Duodenal mucosa (tissue), 2 donors: ENCODE measurements around the gene PRR16.
"Not testable (repeated sequence)": the region's sequence is repeated elsewhere in the genome, so short reads cannot be mapped to it uniquely, and the experiment has no call there.

Experiments used
- H3K27ac ChIP-seq: one replicate; pipeline ENCODE4 v1.7.0; 2013; ENCODE audit warnings: low read depth, low read length
- H3K27me3 ChIP-seq, 2 donors: one replicate each; pipeline ENCODE4 v1.7.0; 2013; ENCODE audit warnings: low read length in 2 of 2, control low read depth in 1 of 2; ENCODE audit not compliant: insufficient read depth in 2 of 2, control insufficient read depth in 1 of 2
- H3K36me3 ChIP-seq, 2 donors: one replicate each; pipeline ENCODE4 v1.7.0; 2013; ENCODE audit warnings: low read length in 2 of 2, control low read depth in 1 of 2; ENCODE audit not compliant: insufficient read depth in 2 of 2, control insufficient read depth in 1 of 2
- H3K4me1 ChIP-seq, 2 donors: one replicate each; pipeline ENCODE4 v1.7.0; 2013; ENCODE audit warnings: low read length in 2 of 2, control low read depth in 1 of 2; ENCODE audit not compliant: insufficient read depth in 2 of 2, control insufficient read depth in 1 of 2
- H3K4me3 ChIP-seq, 2 donors: one replicate each; pipeline ENCODE4 v1.7.0; 2013; ENCODE audit warnings: low read length in 2 of 2, low read depth in 1 of 2
- H3K9ac ChIP-seq, 2 donors: one replicate each; pipeline ENCODE4 v1.7.0; 2013; ENCODE audit warnings: low read length in 2 of 2, low read depth in 1 of 2
- H3K9me3 ChIP-seq, 2 donors: one replicate each; pipeline ENCODE4 v1.7.0; 2013; ENCODE audit warnings: low read length in 2 of 2, control low read depth in 1 of 2; ENCODE audit not compliant: control insufficient read depth in 1 of 2

PRR16 gene

DNA sequence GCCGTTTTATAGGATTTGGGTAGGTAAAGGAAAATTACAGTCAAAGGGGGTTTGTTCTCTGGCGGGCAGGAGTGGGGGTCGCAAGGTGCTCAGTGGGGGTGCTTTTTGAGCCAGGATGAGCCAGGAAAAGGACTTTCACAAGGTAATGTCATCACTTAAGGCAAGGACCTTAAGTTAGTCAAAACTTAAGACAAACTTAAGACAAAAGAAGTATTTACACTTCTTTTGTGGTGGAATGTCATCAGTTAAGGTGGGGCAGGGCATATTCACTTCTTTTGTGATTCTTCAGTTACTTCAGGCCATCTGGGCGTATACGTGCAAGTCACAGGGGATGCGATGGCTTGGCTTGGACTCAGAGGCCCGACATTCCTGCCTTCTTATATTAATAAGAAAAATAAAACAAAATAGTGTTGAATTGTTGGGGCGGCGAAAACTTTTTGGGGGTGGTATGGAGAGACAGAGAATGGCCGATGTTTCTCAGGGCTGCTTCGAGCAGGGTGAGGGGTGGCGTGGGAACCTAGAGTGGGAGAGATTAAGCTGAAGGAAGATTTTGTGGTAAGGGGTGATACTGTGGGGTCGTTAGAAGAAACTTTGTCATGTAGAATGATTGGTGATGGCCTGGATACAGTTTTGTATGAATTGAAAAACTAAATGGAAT is 233.7 kb downstream of the PRR16 start:
- not testable (repeated sequence) for H3K36me3 ChIP-seq, H3K27ac ChIP-seq, H3K4me1 ChIP-seq, H3K9ac ChIP-seq, H3K27me3 ChIP-seq, H3K9me3 ChIP-seq, H3K4me3 ChIP-seq

DNA sequence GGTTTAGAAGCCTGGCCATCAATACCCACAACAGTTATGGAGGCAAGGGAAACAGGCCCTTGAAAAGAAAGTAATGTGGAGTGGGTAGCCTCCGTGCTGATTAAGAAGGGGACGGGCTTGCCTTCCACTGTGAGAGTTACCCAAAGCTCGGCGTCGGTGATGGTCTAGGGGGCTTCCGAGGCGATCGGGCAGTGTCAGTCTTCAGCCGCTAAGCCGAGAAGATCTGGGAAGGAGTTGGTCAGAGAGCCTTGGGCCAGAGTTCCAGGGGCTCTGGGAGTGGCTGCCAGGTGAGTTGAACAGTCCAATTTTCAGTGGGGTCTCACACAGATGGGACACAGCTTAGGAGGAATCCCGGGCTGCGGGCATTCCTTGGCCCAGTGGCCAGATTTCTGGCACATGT is 236.6 kb downstream of the PRR16 start:
- H3K27ac ChIP-seq, H3K27me3 ChIP-seq, H3K9me3 ChIP-seq, H3K4me1 ChIP-seq, H3K36me3 ChIP-seq, H3K4me3 ChIP-seq, H3K9ac ChIP-seq: not testable (repeated sequence)

DNA sequence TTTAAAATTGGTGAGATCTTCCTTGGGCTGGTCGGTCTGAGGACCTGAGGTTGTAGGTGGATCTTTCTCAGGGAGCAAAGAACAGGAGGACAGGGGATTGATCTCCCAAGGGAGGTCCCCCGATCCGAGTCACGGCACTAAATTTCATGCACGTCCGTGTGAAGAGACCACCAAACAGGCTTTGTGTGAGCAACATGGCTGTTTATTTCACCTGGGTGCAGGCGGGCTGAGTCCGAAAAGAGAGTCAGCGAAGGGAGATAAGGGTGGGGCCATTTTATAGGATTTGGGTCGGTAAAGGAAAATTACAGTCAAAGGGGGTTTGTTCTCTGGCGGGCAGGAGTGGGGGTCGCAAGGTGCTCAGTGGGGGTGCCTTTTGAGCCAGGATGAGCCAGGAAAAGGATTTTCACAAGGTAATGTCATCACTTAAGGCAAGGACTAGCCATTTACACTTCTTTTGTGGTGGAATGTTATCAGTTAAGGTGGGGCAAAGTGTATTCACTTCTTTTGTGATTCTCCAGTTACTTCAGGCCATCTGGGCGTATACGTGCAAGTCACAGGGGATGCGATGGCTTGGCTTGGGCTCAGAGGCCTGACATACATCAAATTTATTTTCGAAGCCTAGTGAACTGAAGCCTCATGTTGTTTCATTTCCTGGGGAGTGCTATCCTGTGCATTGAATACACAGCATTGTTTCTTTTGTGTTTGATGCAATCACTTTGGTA is 238.9 kb downstream of the PRR16 start:
- not testable (repeated sequence) for H3K27me3 ChIP-seq, H3K36me3 ChIP-seq, H3K9me3 ChIP-seq, H3K4me1 ChIP-seq, H3K27ac ChIP-seq, H3K9ac ChIP-seq, H3K4me3 ChIP-seq

DNA sequence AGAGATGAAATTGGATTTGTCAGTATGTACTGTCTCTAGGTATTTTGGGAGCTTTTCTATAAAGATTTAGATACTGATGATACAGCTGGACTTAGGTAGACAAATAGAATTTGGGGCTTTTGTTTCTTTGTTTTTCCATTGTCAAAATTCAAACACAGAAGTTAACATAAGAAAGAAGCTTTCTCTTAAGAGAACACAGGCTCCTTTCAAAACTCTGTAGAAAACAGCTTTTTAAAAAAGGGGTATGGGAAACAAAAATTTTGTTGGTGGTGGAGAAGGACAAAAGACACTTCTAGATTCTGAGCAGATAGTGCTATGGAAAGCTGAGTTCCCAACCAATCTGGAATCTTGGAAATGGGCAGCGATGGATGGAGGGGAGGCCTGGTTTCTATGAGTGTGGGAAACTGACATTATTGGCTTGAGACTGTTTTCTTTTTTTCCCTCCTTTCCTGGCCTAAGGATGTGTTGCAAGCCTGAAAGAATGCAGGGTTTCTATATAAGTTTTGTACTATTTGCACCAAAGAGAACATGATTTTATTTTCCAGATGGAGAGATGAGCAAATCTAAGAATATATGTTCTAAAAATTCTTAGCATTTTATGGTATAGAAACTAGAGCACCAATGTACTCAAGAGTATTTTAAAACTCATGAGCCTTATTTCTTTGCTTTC is 240.0 kb downstream of the PRR16 start:
- Histone ChIP-seq H3K27ac (no peak overlapping the region), H3K9ac (no peak overlapping the region), H3K4me3 (no peak overlapping the region), H3K36me3 (no peaks in the 10 kb centered on the region), H3K9me3 (no peaks in the 10 kb centered on the region), H3K27me3 (no peaks in the 10 kb centered on the region), H3K4me1 (no peaks in the 10 kb centered on the region)

DNA sequence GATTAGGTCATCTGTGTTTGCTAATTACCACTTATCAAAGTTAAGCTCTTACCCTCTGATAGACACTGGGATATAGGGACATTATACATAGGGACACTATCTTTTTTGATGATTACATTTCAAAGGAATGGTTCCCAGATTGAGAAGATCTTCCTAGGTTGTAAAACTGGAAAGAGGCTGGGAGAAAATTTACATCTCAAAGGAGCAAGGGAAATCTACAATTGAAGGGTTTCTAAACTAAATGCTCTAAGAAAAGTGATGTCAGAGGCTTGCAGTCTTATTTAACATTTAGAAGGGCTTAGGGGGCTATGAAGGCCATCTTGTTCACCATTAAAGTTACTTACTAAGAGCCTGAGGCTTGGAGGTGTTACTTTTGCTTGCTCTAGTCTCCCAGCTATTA is 242.8 kb downstream of the PRR16 start:
- H3K27ac ChIP-seq: no peak overlapping the region
- no peaks in the 10 kb centered on the region for H3K36me3 ChIP-seq
- no peaks in the 10 kb centered on the region for H3K4me1 ChIP-seq
- H3K27me3 ChIP-seq: no peaks in the 10 kb centered on the region
- no peak overlapping the region for H3K4me3 ChIP-seq
- no peaks in the 10 kb centered on the region for H3K9me3 ChIP-seq
- no peak overlapping the region for H3K9ac ChIP-seq

DNA sequence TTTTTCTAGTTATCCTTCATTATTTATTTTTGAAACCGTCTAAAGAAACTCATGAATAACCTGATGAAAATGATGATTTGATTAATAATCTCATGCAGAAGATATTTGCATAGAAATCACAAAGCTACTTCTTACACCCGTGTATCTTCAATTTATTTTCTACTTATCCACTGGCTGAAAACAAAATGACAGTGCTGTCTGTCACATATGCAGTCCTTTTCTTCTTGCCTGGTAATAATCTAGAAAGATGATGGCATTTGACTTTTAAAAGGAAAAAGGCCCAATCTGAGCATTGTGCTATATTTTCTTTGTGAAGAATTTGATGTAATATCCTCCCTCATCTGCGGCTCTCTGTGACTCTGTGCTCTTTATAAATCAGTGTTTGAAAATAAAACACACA is 253.3 kb downstream of the PRR16 start:
- H3K4me1 ChIP-seq: no peaks in the 10 kb centered on the region

DNA sequence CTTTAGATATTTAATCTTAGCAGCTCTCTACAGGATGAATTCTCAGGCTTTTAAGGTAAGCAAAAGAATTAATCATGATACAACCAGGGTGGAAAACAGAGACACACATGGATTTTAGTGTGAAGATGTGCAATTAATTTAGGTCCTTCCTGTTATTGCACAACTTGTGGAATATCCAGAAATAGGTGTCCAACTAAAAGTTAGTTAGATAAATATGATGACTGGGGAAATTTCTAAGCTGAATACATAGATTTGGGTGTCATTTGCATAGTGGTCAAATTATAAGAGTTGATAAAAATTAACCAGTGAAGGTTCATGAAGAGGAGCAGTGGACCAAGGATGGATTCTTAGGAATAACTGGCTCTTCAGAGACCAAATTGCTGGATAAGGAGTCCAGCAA is 266.1 kb downstream of the PRR16 start:
- Histone ChIP-seq H3K27me3 (no peaks in the 10 kb centered on the region), H3K4me3 (no peak overlapping the region), H3K9me3 (no peaks in the 10 kb centered on the region), H3K27ac (no peak overlapping the region), H3K9ac (no peak overlapping the region), H3K4me1 (no peaks in the 10 kb centered on the region), H3K36me3 (no peaks in the 10 kb centered on the region)

More for the DNA sequence above, 253.3 kb downstream of the PRR16 start:
- Histone ChIP-seq H3K27me3 (no peaks in the 10 kb centered on the region), H3K9me3 (no peaks in the 10 kb centered on the region), H3K36me3 (no peaks in the 10 kb centered on the region), H3K27ac (no peak overlapping the region), H3K4me3 (no peak overlapping the region), H3K9ac (no peak overlapping the region)

DNA sequence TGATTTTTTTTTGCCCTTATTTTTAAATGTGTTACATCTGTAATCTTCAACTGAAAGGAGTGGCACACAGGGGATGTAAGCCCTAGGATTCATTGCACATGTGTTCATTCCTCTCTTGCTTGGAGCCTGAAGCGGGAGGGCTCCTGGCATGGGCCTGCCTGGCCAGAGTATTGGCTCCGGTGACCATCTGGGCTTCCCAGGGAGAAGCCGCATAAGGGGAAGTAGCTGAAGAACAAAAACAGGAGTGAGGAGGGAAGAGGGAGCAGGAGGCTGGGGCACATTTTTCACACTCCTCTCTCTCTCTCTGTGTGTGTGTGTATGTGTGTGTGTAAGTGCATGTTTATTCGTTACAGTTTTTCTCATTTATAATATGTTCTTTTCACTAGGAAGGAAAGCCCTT is 269.9 kb downstream of the PRR16 start:
- Histone ChIP-seq H3K27me3 (no peaks in the 10 kb centered on the region), H3K9me3 (no peaks in the 10 kb centered on the region), H3K9ac (no peak overlapping the region), H3K4me3 (no peak overlapping the region), H3K27ac (no peak overlapping the region), H3K36me3 (no peaks in the 10 kb centered on the region), H3K4me1 (no peaks in the 10 kb centered on the region)

DNA sequence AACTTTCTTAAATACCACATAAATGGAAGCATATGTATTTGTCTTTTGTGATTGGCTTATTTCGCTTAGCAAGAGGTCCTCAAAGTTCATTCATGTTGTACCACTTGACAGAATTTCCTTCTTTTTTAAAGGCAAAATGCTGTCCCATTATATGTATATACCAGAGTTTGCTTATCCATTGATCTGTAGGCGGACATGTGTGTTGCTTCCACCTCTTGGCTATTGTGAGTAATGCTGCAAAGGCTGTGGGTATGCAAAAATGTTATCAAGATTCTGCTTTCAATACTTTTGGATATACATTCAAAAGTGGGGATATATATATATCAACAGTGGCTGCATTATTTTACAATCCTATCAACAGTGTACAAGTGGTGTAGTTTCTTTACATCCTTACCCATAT is 271.0 kb downstream of the PRR16 start:
- Histone ChIP-seq H3K36me3 (no peaks in the 10 kb centered on the region), H3K27ac (no peak overlapping the region), H3K9ac (no peak overlapping the region), H3K9me3 (no peaks in the 10 kb centered on the region), H3K27me3 (no peaks in the 10 kb centered on the region), H3K4me3 (no peak overlapping the region), H3K4me1 (no peaks in the 10 kb centered on the region)
